AG04450 (cell line): ENCODE data around the gene IDH3A. TPM values are rescaled to one million over a fixed set of nuclear protein-coding genes. Genes with fewer than 3 reads are reported as not detected.
A peak's percentile ranks its signal among the peaks of the same experiment; 100 is the strongest.

Source experiments
- CTCF ChIA-PET: fragments of 300-600, 350-600 bp; formaldehyde crosslinking; extraction: SDS; loops from one replicate; lab custom pipeline; 2022; ENCODE audit warnings: antibody characterized with exemption, inconsistent platforms; lab: Charles Lee
- POLR2A ChIA-PET: fragments of 350-600 bp; formaldehyde crosslinking; extraction: SDS; loops from one replicate; lab custom pipeline; 2021; ENCODE audit warnings: antibody characterized with exemption, inconsistent platforms; lab: Yijun Ruan, JAX
- DNase-seq: peaks from one replicate; pipeline ENCODE4 v3.0.0-alpha.2; 2011; ENCODE audit warnings: low read depth, low spot score
- H3K27ac ChIP-seq: one replicate; pipeline ENCODE4 v1.5.1; 2012; ENCODE audit warnings: low read depth, low read length, control low read depth
- H3K27me3 ChIP-seq: one replicate; pipeline ENCODE4 v1.6.0; 2012; ENCODE audit warnings: low read length; ENCODE audit not compliant: control insufficient read depth, insufficient read depth
- H3K4me3 ChIP-seq: 2 replicates; pipeline ENCODE4 v1.5.1; 2011; ENCODE audit warnings: mild to moderate bottlenecking, low read depth, low read length, control low read depth
- H3K9me3 ChIP-seq: 2 replicates; pipeline ENCODE4 v1.5.1; 2012; ENCODE audit warnings: low read length; ENCODE audit not compliant: control insufficient read depth, insufficient read depth
- polyA plus RNA-seq: library from polyadenylated mRNA; depleted of rRNA; stranded (reverse); fragments of >200 nt; gene quantifications from 2 replicates; pipeline ENCODE4 v1.2.3, GENCODE V29; 2011
- TF ChIP-seq, protein P1 (sequence below): IDR thresholded peaks from 2 replicates; pipeline ENCODE4 v1.5.1; 2011; ENCODE audit warnings: low read depth, low read length, control low read depth, inconsistent platforms

Gene IDH3A
- polyA plus RNA-seq, 1 experiment: 69.1 TPM

DNA sequence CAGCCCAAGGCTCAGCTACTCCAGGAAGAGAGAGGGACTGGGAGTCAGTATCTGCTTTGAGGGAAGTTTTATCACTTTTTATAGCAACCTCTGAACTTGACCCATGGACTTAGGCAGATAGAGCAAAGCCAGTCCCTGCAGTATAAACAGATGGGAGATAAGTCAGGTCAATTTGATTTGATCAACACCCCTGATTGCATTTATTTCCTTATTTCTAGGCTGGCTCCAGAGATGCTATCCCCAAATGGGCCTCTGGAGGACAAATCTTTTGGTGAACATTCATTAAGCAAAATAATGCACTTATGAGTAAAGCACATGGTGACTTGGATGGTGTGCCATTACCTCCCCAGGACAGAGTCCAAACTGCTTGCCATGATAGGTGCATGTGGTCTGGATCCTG, 8.9 kb upstream of the IDH3A start:
- Histone ChIP-seq H3K9me3 (no peaks in the 10 kb centered on the region), H3K27ac (no peak overlapping the region), H3K4me3 (no peak overlapping the region), H3K27me3 (peaks cover 7% of the 10 kb centered on the region)
- TF ChIP-seq, protein P1, sequence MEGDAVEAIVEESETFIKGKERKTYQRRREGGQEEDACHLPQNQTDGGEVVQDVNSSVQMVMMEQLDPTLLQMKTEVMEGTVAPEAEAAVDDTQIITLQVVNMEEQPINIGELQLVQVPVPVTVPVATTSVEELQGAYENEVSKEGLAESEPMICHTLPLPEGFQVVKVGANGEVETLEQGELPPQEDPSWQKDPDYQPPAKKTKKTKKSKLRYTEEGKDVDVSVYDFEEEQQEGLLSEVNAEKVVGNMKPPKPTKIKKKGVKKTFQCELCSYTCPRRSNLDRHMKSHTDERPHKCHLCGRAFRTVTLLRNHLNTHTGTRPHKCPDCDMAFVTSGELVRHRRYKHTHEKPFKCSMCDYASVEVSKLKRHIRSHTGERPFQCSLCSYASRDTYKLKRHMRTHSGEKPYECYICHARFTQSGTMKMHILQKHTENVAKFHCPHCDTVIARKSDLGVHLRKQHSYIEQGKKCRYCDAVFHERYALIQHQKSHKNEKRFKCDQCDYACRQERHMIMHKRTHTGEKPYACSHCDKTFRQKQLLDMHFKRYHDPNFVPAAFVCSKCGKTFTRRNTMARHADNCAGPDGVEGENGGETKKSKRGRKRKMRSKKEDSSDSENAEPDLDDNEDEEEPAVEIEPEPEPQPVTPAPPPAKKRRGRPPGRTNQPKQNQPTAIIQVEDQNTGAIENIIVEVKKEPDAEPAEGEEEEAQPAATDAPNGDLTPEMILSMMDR: no peak
- ChIA-PET CTCF (interaction anchor here (0.6 to 1.6 kb wide), 2 partner anchors 11 to 100 kb away, joined by 5 to 8 read pairs; no protein-coding TSS in a partner anchor), POLR2A (no interaction called here)
- DNase-seq: no peak

DNA sequence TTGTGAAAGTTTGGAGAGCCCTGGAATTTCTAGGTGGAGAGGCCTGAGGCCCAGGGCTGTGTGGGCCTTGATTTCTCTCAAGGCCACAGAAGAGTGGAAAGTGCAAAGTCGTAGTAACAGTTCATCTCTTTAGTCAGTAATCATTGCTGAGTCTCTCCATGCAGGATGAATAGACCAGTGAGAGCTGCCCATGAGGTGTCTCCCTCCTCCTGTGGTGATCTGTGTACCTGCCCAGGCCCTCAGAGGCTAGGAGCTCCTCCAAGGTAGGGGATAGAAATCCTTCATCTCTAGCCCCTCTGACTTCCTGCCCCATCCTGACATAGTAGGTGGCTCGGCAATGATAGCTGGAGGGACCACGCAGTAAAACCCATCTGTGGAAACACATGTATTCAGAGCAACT, 6.8 kb upstream of the IDH3A start:
- Histone ChIP-seq H3K9me3 (no peaks in the 10 kb centered on the region), H3K4me3 (no peak overlapping the region), H3K27ac (no peak overlapping the region), H3K27me3 (peaks cover 3% of the 10 kb centered on the region)
- CTCF ChIA-PET: no interaction called here
- POLR2A ChIA-PET: no interaction called here
- TF ChIP-seq, protein P1: no peak
- no peak for DNase-seq

DNA sequence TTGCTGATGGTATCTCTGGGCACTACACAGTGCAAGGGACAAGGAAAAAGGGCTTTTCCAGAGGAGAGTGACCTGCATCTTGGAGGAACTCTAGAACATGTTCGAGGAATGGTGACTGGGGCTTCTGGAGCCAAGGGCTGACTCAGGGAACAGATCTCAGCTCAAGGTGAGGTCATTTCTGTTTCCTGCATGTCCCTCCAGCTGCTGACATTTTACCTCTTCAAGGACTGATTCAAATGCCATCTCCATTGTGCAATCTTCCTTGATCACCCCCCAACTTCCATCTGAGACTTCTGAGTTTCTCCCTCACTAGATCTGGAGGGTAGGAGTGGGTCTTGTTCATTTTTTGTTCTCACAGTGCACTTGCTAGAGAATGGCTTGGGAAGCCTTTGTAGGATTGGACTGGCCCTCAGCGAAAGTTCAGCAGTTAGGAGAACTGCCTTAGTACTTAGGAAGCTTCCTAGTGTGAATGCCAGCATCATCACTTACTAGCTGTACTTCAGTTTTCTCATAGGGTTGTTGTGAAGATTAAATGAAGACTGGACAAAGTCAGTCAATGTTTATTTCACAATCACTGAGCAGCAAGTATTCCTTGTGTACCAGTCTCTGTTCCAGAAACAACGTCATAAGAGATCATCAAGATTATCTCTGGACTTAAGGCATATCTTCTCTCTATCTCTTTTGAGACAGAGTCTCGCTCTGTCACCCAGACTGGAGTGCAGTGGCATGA, 2.6 kb upstream of the IDH3A start:
- no peak overlapping the region for H3K4me3 ChIP-seq
- TF ChIP-seq, protein P1: no peak
- H3K27me3 ChIP-seq: no peaks in the 10 kb centered on the region
- no peak overlapping the region for H3K27ac ChIP-seq
- ChIA-PET POLR2A (no interaction called here), CTCF (no interaction called here)
- DNase-seq: no peak
- no peaks in the 10 kb centered on the region for H3K9me3 ChIP-seq

DNA sequence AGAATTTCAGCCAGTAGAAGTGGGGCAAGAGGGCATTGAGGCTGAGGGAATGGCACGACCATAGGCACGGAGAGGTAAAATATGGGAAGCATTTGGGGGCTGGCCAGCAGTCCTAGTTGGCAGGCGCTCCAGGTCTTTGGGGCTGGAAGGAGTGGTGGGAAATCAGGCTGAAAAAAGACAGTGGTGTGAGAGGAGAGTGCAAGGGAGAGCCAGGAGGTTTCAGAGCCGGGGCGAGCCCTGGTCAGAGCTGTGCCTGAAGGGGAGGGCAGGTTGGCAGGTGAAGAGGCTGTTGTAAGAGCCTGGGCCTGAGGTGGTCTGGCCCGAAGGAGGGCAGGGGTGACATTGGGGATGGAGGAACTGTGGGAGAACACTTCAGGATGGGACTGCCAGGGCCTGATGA, 1.6 kb upstream of the IDH3A start:
- DNase-seq: no peak
- TF ChIP-seq, protein P1: no peak
- ChIA-PET POLR2A (no interaction called here), CTCF (interaction anchor here (1.1 to 1.3 kb wide), 4 partner anchors 39 to 180 kb away, joined by 3 to 5 read pairs (median 4); no protein-coding TSS in a partner anchor)
- Histone ChIP-seq H3K4me3 (no peak overlapping the region), H3K27me3 (no peaks in the 10 kb centered on the region), H3K9me3 (no peaks in the 10 kb centered on the region), H3K27ac (no peak overlapping the region)

DNA sequence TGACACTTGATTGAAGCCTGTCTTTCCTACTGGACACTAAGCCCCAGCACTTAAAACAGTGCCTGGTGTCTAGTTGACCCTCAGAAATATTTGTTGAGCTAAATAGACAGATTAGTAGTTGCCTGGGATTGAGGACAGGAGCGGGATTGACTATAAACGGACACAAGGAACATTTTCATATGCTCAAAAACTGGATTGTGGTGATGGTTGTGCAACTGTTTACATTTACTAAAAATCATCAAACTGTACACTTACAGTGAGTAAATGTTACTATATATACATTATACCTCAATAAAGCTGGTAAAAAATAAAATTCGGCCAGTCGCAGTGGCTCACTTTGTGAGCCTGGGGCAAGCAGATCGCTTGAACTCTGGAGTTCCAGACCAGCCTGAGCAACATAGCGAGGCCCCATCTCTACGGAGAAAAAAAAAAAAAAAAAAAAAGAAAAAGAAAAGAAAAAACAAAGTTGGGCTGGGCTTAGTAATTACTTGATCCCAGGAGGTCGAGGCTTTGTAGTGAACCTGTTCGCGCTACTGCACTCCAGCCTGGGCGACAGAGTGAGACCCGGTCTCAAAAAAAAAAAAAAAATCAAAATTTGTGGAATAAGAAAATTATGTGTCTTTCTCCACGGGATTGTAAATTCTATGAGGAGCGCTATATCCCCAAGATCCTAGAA, 632 bp upstream of the IDH3A start:
- H3K4me3 ChIP-seq: peak overlapping the region; percentile 77
- CTCF ChIA-PET: interaction anchor here (1.1 to 1.3 kb wide), 4 partner anchors 40 to 181 kb away, joined by 3 to 5 read pairs (median 4); no protein-coding TSS in a partner anchor
- TF ChIP-seq, protein P1: no peak
- DNase-seq: no peak
- POLR2A ChIA-PET: interaction anchor here (0.6 to 1.0 kb wide), 7 partner anchors 18 to 148 kb away, joined by 3 to 8 read pairs (median 5); partner anchors contain the start of gene CIB2
- no peaks in the 10 kb centered on the region for H3K9me3 ChIP-seq
- H3K27me3 ChIP-seq: no peaks in the 10 kb centered on the region
- H3K27ac ChIP-seq: no peak overlapping the region
